Thoracic aorta (tissue), 2 donors: ENCODE measurements around the gene GRIK4. TPM values are rescaled to one million over a fixed set of nuclear protein-coding genes. Genes with fewer than 3 reads are reported as not detected.

ENCODE experiments used
- ATAC-seq: fragments of 150-250 bp; one replicate; pipeline ENCODE4 v1.8.0; 2017; ENCODE audit warnings: low read depth; ENCODE audit not compliant: insufficient number of reproducible peaks, low FRiP score
- DNase-seq: peaks from one replicate; pipeline ENCODE4 v3.0.0-alpha.2; 2020; ENCODE audit warnings: low spot score
- H3K27ac ChIP-seq, 2 donors: fragments of 200-600 bp; sonication (generic); 1 replicate in 1 of 2; 2 replicates in 1 of 2; pipeline ENCODE4 v1.5.1; 2016; ENCODE audit warnings: mild to moderate bottlenecking in 2 of 2, moderate library complexity in 2 of 2
- H3K27me3 ChIP-seq: fragments of 200-600 bp; sonication (generic); replicated peaks from 2 replicates; pipeline ENCODE4 v1.6.0; 2016; ENCODE audit warnings: mild to moderate bottlenecking; ENCODE audit not compliant: insufficient read depth
- H3K36me3 ChIP-seq: fragments of 200-600 bp; sonication (generic); one replicate; pipeline ENCODE4 v1.5.1; 2016
- H3K4me1 ChIP-seq, 2 donors: fragments of 200-600 bp; sonication (generic); 1 replicate in 1 of 2; 2 replicates in 1 of 2; pipeline versions ENCODE4 v1.5.1 to v1.6.0; 2016; ENCODE audit warnings: low read depth in 2 of 2, mild to moderate bottlenecking in 1 of 2; ENCODE audit not compliant: control insufficient read depth in 1 of 2
- H3K4me3 ChIP-seq: fragments of 200-600 bp; sonication (generic); 2 replicates; pipeline ENCODE4 v1.5.1; 2016; ENCODE audit warnings: mild to moderate bottlenecking
- H3K9me3 ChIP-seq: fragments of 200-600 bp; sonication (generic); 2 replicates; pipeline ENCODE4 v1.5.1; 2016
- CTCF ChIP-seq: fragments of 200-600 bp; sonication (generic); IDR thresholded peaks from one replicate; pipeline ENCODE4 v1.5.1; 2019; ENCODE audit warnings: antibody characterized with exemption
- total RNA-seq, 2 donors: library from RNA; depleted of rRNA; stranded (reverse); fragments of >200 nt; gene quantifications; one replicate each; pipeline versions ENCODE4 v1.1.0 to v1.2.3, GENCODE V29; 2016

Gene GRIK4
- total RNA-seq, 2 donors from 2014 or later = not detected

DNA sequence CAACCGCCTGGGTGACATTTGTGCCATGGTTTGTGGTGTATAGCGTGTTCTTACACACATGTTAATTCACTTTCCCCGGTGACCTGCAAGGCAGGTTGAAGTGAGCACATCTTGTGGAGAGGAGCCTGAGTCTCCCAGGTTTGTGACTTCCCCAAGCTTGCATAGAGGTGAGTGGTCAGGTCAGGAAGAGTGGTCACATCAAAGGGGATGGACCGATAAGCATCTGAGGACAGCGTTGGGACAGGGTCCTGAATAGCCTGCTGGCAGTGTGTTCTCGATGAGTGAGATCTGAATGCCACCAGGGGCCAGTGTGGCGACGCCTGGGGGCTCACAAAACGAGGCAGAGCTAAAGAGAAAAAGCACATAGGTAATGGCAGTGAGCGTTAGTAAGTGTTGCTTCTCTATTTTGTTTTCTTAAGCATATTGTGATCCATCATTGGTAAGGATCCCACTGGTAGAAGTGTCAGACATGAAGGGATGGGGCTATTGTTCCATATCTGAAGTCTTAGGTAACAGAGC lies 154.6 kb downstream of the GRIK4 start:
- Histone ChIP-seq H3K9me3 (no peaks in the 10 kb centered on the region), H3K27ac (no peak overlapping the region), H3K36me3 (no peaks in the 10 kb centered on the region), H3K4me1 (no peaks in the 10 kb centered on the region), H3K4me3 (no peak overlapping the region), H3K27me3 (no peaks in the 10 kb centered on the region)
- DNase-seq (no peak), ATAC-seq (no peak)
- TF ChIP-seq CTCF = no peak

DNA sequence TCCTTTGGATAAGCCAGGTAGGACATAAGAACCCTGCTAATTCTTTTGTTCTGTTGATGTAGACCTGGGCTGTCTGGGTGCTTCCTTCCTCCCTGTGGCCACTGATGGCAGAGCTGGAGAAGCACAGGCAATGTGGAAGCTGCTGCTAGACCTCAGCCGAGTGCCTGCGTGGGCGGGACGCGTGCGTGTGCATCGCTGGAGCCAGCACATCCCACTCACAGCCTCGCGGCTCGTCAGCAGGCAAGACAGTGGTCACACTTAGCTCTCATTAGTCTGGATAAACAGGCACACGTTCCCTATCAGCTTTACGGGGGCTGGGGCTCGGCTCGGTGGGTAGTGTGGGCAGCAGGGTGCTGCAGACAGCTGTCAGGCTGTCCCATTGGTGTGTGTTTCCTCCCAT lies 155.7 kb downstream of the GRIK4 start:
- Histone ChIP-seq H3K4me3 (no peak overlapping the region), H3K9me3 (no peaks in the 10 kb centered on the region), H3K27ac (no peak overlapping the region), H3K36me3 (no peaks in the 10 kb centered on the region), H3K4me1 (no peaks in the 10 kb centered on the region), H3K27me3 (no peaks in the 10 kb centered on the region)
- DNase-seq = no peak
- ATAC-seq = no peak
- TF ChIP-seq CTCF = no peak

GRCh38 chr11:120667934-120668333 lies 156.4 kb downstream of the GRIK4 start:
- H3K27ac ChIP-seq = no peak overlapping the region
- ATAC-seq = no peak

GRCh38 chr11:120668537-120668936 lies 157.0 kb downstream of the GRIK4 start:
- no peaks in the 10 kb centered on the region for H3K27me3 ChIP-seq
- H3K4me1 ChIP-seq = no peaks in the 10 kb centered on the region
- H3K27ac ChIP-seq = no peak overlapping the region
- no peak overlapping the region for H3K4me3 ChIP-seq
- H3K9me3 ChIP-seq = no peaks in the 10 kb centered on the region
- TF ChIP-seq CTCF = no peak
- ATAC-seq = no peak
- DNase-seq = no peak
- H3K36me3 ChIP-seq = no peaks in the 10 kb centered on the region

More at GRCh38 chr11:120667934-120668333, 156.4 kb downstream of the GRIK4 start:
- no peaks in the 10 kb centered on the region for H3K27me3 ChIP-seq
- H3K4me1 ChIP-seq = no peaks in the 10 kb centered on the region
- DNase-seq = no peak
- no peak overlapping the region for H3K4me3 ChIP-seq
- no peaks in the 10 kb centered on the region for H3K9me3 ChIP-seq
- no peak for TF ChIP-seq CTCF
- H3K36me3 ChIP-seq = no peaks in the 10 kb centered on the region

GRCh38 chr11:120674542-120674941 lies 163.0 kb downstream of the GRIK4 start:
- H3K36me3 ChIP-seq = no peaks in the 10 kb centered on the region
- no peak for ATAC-seq
- no peaks in the 10 kb centered on the region for H3K4me1 ChIP-seq
- no peak overlapping the region for H3K27ac ChIP-seq
- no peaks in the 10 kb centered on the region for H3K27me3 ChIP-seq
- no peaks in the 10 kb centered on the region for H3K9me3 ChIP-seq
- TF ChIP-seq CTCF = no peak
- no peak for DNase-seq
- no peak overlapping the region for H3K4me3 ChIP-seq
